ENCODE data around the gene HSBP1.

Gene HSBP1

GRCh38 chr16:83835586-83836566 lies 28.1 kb downstream of the HSBP1 start:
- DNase-seq (ENCODE audit: insufficient read length, low spot score): no peak
- FAIRE-seq: no peak

GRCh38 chr16:83837566-83837965 lies 29.8 kb downstream of the HSBP1 start:
- FAIRE-seq (no peak), DNase-seq (ENCODE audit: insufficient read length, low spot score) (no peak)

GRCh38 chr16:83838151-83838550 lies 30.4 kb downstream of the HSBP1 start:
- DNase-seq (ENCODE audit: insufficient read length, low spot score) (no peak), FAIRE-seq (no peak)

GRCh38 chr16:83839561-83839960 lies 31.8 kb downstream of the HSBP1 start:
- DNase-seq (ENCODE audit: insufficient read length, low spot score): no peak
- no peak for FAIRE-seq

- FAIRE-seq (no peak), DNase-seq (ENCODE audit: insufficient read length, low spot score) (no peak)
These were observed 32.4 kb downstream of the HSBP1 start for GRCh38 chr16:83840060-83840617.

GRCh38 chr16:83842291-83842690 lies 34.5 kb downstream of the HSBP1 start:
- FAIRE-seq: no peak

GRCh38 chr16:83842756-83843507 lies 35.2 kb downstream of the HSBP1 start:
- DNase-seq (ENCODE audit: insufficient read length, low spot score): no peak
- FAIRE-seq: no peak

More at GRCh38 chr16:83842291-83842690, 34.5 kb downstream of the HSBP1 start:
- DNase-seq (ENCODE audit: insufficient read length, low spot score): no peak

GRCh38 chr16:83843657-83844056 lies 35.9 kb downstream of the HSBP1 start:
- no peak for FAIRE-seq
- DNase-seq (ENCODE audit: insufficient read length, low spot score): no peak

GRCh38 chr16:83845263-83845662 lies 37.5 kb downstream of the HSBP1 start:
- FAIRE-seq: no peak

GRCh38 chr16:83847371-83848225 lies 39.8 kb downstream of the HSBP1 start:
- DNase-seq (ENCODE audit: insufficient read length, low spot score) (no peak), FAIRE-seq (no peak)

More at GRCh38 chr16:83845263-83845662, 37.5 kb downstream of the HSBP1 start:
- no peak for DNase-seq (ENCODE audit: insufficient read length, low spot score)

GRCh38 chr16:83849421-83849820 lies 41.6 kb downstream of the HSBP1 start:
- FAIRE-seq: no peak
- DNase-seq (ENCODE audit: insufficient read length, low spot score): no peak

GRCh38 chr16:83850947-83851346 lies 43.2 kb downstream of the HSBP1 start:
- no peak for DNase-seq (ENCODE audit: insufficient read length, low spot score)
- FAIRE-seq: no peak

GRCh38 chr16:83851473-83851872 lies 43.7 kb downstream of the HSBP1 start:
- no peak for FAIRE-seq
- no peak for DNase-seq (ENCODE audit: insufficient read length, low spot score)

GRCh38 chr16:83852774-83853173 lies 45.0 kb downstream of the HSBP1 start:
- DNase-seq (ENCODE audit: insufficient read length, low spot score): no peak
- no peak for FAIRE-seq

GRCh38 chr16:83853834-83854233 lies 46.1 kb downstream of the HSBP1 start:
- FAIRE-seq (no peak), DNase-seq (ENCODE audit: insufficient read length, low spot score) (no peak)

- no peak for DNase-seq (ENCODE audit: insufficient read length, low spot score)
- no peak for FAIRE-seq
These were observed 46.6 kb downstream of the HSBP1 start for GRCh38 chr16:83854420-83854819.

GRCh38 chr16:83856792-83857191 lies 49.0 kb downstream of the HSBP1 start:
- no peak for DNase-seq (ENCODE audit: insufficient read length, low spot score)
- FAIRE-seq: no peak

GRCh38 chr16:83859265-83859664 lies 51.5 kb downstream of the HSBP1 start:
- FAIRE-seq (no peak), DNase-seq (ENCODE audit: insufficient read length, low spot score) (no peak)

- DNase-seq (ENCODE audit: insufficient read length, low spot score): no peak
- FAIRE-seq: no peak
These were observed 54.9 kb downstream of the HSBP1 start for GRCh38 chr16:83862661-83863060.

- DNase-seq (ENCODE audit: insufficient read length, low spot score) (no peak), FAIRE-seq (no peak)
These were observed 55.9 kb downstream of the HSBP1 start for GRCh38 chr16:83863682-83864081.
